A375 (cell line): ENCODE results near the gene CTXN1. TPM values are rescaled to one million over a fixed set of nuclear protein-coding genes. Genes with fewer than 3 reads are reported as not detected.

ENCODE experiments used
- total RNA-seq: library from RNA; depleted of rRNA; stranded (reverse); fragments of >200 nt; shearing (Covaris generic); gene quantifications from 2 replicates; pipeline ENCODE4 v1.2.3, GENCODE V29; 2014; rRNA removed

Gene CTXN1
- 9.7 and 12.0 TPM in 2 replicates for total RNA-seq

GRCh38 chr19:7926021-7926726 is at the start of gene CTXN1:
TSS of gene CTXN1 (minus strand) at chr19:7926135. CDS start at chr19:7925538, 597 bp downstream.

GRCh38 chr19:7943444-7944176 is 17.7 kb upstream of the CTXN1 start, which contains the start of gene TIMM44:
TSS of gene TIMM44 (minus strand) at chr19:7943666. CDS start at chr19:7943651, 15 bp downstream.

GRCh38 chr19:7919610-7920518 is 6.1 kb downstream of the CTXN1 start, which contains the start of gene SNAPC2:
TSS of gene SNAPC2 (plus strand) at chr19:7920338. CDS start at chr19:7920367, 29 bp downstream.

GRCh38 chr19:7914598-7915045 is 11.3 kb downstream of the CTXN1 start, which contains the start of gene TGFBR3L:
TSS of gene TGFBR3L (plus strand) at chr19:7914830.

GRCh38 chr19:7903244-7904073 is 22.5 kb downstream of the CTXN1 start, which contains the start of gene MAP2K7:
TSS of gene MAP2K7 (plus strand) at chr19:7903877. CDS start at chr19:7903945, 68 bp downstream.

GRCh38 chr19:7888145-7888825 is 37.6 kb downstream of the CTXN1 start, which contains the start of gene LRRC8E:
TSS of gene LRRC8E (plus strand) at chr19:7888510. CDS start at chr19:7895604, 7,094 bp downstream.

Other genes with a start within 250 kb of the CTXN1 start
- 0.27 TPM in 1 of 2 replicates, not detected in the other for gene MCEMP1, start 249.0 kb downstream of the CTXN1 start, total RNA-seq
- gene TRAPPC5, start 245.3 kb downstream of the CTXN1 start, total RNA-seq: 121 and 150 TPM in 2 replicates
- 0.34 and 0.41 TPM in 2 replicates for gene FCER2, start 224.0 kb downstream of the CTXN1 start, total RNA-seq
- gene CLEC4G, start 194.0 kb downstream of the CTXN1 start, total RNA-seq: not detected in 2 replicates
- not detected in 2 replicates for gene CD209, start 178.6 kb downstream of the CTXN1 start, total RNA-seq
- not detected in 2 replicates for gene CLEC4M, start 162.9 kb downstream of the CTXN1 start, total RNA-seq
- 14.9 and 15.4 TPM in 2 replicates for gene EVI5L, start 95.9 kb downstream of the CTXN1 start, total RNA-seq
- 0.27 TPM in 1 of 2 replicates, not detected in the other for gene PRR36, start 51.7 kb downstream of the CTXN1 start, total RNA-seq
- 11.6 and 14.7 TPM in 2 replicates for gene LRRC8E, start 37.6 kb downstream of the CTXN1 start, total RNA-seq
- 24.0 and 34.1 TPM in 2 replicates for gene MAP2K7, start 22.3 kb downstream of the CTXN1 start, total RNA-seq
- gene TGFBR3L, start 11.3 kb downstream of the CTXN1 start, total RNA-seq: 1.1 and 1.6 TPM in 2 replicates
- 33.9 and 34.5 TPM in 2 replicates for gene SNAPC2, start 5.8 kb downstream of the CTXN1 start, total RNA-seq
- 182 and 208 TPM in 2 replicates for gene TIMM44, start 17.5 kb upstream of the CTXN1 start, total RNA-seq
- gene ELAVL1, start 79.5 kb upstream of the CTXN1 start, total RNA-seq: 48.0 and 51.5 TPM in 2 replicates
- not detected in 2 replicates for gene CCL25, start 126.6 kb upstream of the CTXN1 start, total RNA-seq
- gene FBN3, start 223.5 kb upstream of the CTXN1 start, total RNA-seq: not detected in 2 replicates